ENCODE measurements around the gene PIAS3. TPM values are rescaled to one million over a fixed set of nuclear protein-coding genes. Genes with fewer than 3 reads are reported as not detected.

Gene PIAS3
- total RNA-seq, 3 donors from 2014 or later (not counting 1 experiment from before 2014, with no cell fraction given): 40.1 to 53.3 (median 51.0) TPM

GRCh38 chr1:145901312-145902021 is 42.6 kb upstream of the PIAS3 start:
- Histone ChIP-seq H3K27me3 (ENCODE audit: control insufficient read depth, insufficient read depth, low read length) (no peaks in the 10 kb centered on the region), H3K27ac (ENCODE audit: low read length) (no peak overlapping the region), H3K4me3 (ENCODE audit: low read length) (no peak overlapping the region), H3K4me1 (ENCODE audit: control insufficient read depth, insufficient read depth, low read length) (no peaks in the 10 kb centered on the region), H3K9me3 (ENCODE audit: control insufficient read depth, insufficient read depth, low read length) (no peaks in the 10 kb centered on the region), H3K36me3 (ENCODE audit: control insufficient read depth, insufficient read depth, low read length) (no peaks in the 10 kb centered on the region)
- Mint-ChIP-seq H3K9me3 (no peaks in the 10 kb centered on the region), H3K27me3 (ENCODE audit: low read depth in 2 of 2) (no peaks in the 10 kb centered on the region), H3K36me3 (no peaks in the 10 kb centered on the region), H3K27ac (no peak overlapping the region), H3K4me3 (no peak overlapping the region), H3K4me1 (no peaks in the 10 kb centered on the region)
- WGBS (ENCODE audit: insufficient coverage): 95% methylated on average over 10 of the region's 12 CpGs
- ATAC-seq (no peak), DNase-seq (no peak)
- intact Hi-C loops (cut with micrococcal nuclease): no loop called here
- no peak for TF ChIP-seq CTCF (IDR thresholded peaks at IDR 0.05)

DNA sequence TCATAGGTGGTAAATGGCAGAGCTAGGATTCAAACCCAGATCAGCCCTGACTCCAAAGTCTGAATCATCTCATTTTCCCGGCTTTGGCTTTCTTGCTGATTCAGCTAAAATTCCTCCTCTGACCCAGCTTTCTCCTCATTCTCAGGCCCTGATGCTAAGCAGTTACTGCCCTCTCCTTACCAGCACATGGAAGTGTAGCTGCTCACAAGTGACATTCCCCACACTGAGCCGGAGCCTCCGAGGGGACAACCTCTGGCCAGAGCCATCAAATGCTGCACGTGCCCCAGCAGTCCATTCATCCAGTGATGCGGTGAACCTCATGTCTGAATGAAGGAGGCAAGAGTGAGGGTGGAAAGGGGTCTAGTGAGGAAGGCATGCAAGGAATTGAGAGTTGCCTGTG is 39.9 kb upstream of the PIAS3 start:
- no peaks in the 10 kb centered on the region for H3K27me3 ChIP-seq (ENCODE audit: control insufficient read depth, insufficient read depth, low read length)
- H3K27ac ChIP-seq (ENCODE audit: low read length): no peak overlapping the region
- 95% methylated on average over 5 of the region's 5 CpGs for WGBS (ENCODE audit: insufficient coverage)
- H3K4me1 ChIP-seq (ENCODE audit: control insufficient read depth, insufficient read depth, low read length): no peaks in the 10 kb centered on the region
- Mint-ChIP-seq H3K4me3 (no peak overlapping the region), H3K27me3 (ENCODE audit: low read depth in 2 of 2) (no peaks in the 10 kb centered on the region), H3K27ac (no peak overlapping the region), H3K4me1 (no peaks in the 10 kb centered on the region), H3K36me3 (no peaks in the 10 kb centered on the region), H3K9me3 (no peaks in the 10 kb centered on the region)
- no peaks in the 10 kb centered on the region for H3K9me3 ChIP-seq (ENCODE audit: control insufficient read depth, insufficient read depth, low read length)
- TF ChIP-seq CTCF (IDR thresholded peaks at IDR 0.05): no peak
- ATAC-seq: no peak
- no peaks in the 10 kb centered on the region for H3K36me3 ChIP-seq (ENCODE audit: control insufficient read depth, insufficient read depth, low read length)
- no peak for DNase-seq
- intact Hi-C loops (cut with micrococcal nuclease): no loop called here
- H3K4me3 ChIP-seq (ENCODE audit: low read length): no peak overlapping the region

DNA sequence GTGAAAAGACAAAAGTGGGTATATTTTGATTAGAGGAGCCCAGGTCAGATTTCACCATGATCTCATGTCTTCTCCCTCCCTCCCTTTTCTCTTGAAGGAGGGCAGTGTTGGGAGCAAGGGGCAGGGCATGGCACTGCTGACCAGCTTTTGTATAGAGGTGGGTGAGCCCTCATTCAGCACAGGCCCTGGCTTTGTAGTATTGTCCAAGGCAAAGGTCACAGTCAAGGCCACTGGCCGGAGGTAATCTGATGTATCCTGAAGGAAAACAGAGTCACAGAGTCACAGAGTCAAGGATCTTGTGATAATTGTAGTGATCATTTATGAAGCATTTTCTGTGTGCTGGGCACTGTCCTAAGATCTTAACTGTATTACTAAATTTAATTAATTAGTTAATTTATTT is 39.1 kb upstream of the PIAS3 start:
- no peaks in the 10 kb centered on the region for H3K9me3 Mint-ChIP-seq
- intact Hi-C loops (cut with micrococcal nuclease): no loop called here
- no peak overlapping the region for H3K4me3 Mint-ChIP-seq
- H3K27ac ChIP-seq (ENCODE audit: low read length): no peak overlapping the region
- H3K4me1 ChIP-seq (ENCODE audit: control insufficient read depth, insufficient read depth, low read length): no peaks in the 10 kb centered on the region
- DNase-seq (no peak), ATAC-seq (no peak)
- no peaks in the 10 kb centered on the region for H3K36me3 Mint-ChIP-seq
- H3K27me3 ChIP-seq (ENCODE audit: control insufficient read depth, insufficient read depth, low read length): no peaks in the 10 kb centered on the region
- H3K4me3 ChIP-seq (ENCODE audit: low read length): no peak overlapping the region
- no peaks in the 10 kb centered on the region for H3K4me1 Mint-ChIP-seq
- no peaks in the 10 kb centered on the region for H3K27me3 Mint-ChIP-seq (ENCODE audit: low read depth in 2 of 2)
- H3K36me3 ChIP-seq (ENCODE audit: control insufficient read depth, insufficient read depth, low read length): no peaks in the 10 kb centered on the region
- no peaks in the 10 kb centered on the region for H3K9me3 ChIP-seq (ENCODE audit: control insufficient read depth, insufficient read depth, low read length)
- no peak for TF ChIP-seq CTCF (IDR thresholded peaks at IDR 0.05)
- no peak overlapping the region for H3K27ac Mint-ChIP-seq
- 100% methylated on average over 1 of the region's 1 CpG for WGBS (ENCODE audit: insufficient coverage)

DNA sequence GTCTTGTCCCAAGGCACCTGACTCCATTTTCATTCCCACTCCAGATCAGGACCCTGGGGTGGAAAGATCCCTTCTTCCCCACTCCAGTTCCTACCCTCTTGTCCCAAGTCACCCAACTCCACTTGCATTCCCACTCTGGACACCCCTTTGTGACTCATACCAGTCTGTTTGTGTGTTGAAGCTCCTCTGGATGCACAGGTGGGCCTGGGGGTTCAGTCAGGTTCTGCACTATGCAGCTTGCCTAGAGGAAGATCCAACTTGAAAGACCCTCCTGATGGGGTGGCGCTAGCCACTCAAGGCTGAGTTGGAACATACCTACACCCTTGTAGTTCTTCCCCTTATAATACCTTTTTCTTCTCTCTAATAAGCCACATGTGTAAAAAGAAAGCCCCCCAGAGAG is 36.6 kb upstream of the PIAS3 start:
- ATAC-seq: no peak
- Mint-ChIP-seq H3K36me3 (no peaks in the 10 kb centered on the region), H3K27ac (no peak overlapping the region), H3K4me3 (no peak overlapping the region), H3K4me1 (no peaks in the 10 kb centered on the region), H3K27me3 (ENCODE audit: low read depth in 2 of 2) (no peaks in the 10 kb centered on the region), H3K9me3 (no peaks in the 10 kb centered on the region)
- H3K36me3 ChIP-seq (ENCODE audit: control insufficient read depth, insufficient read depth, low read length): no peaks in the 10 kb centered on the region
- no peak for DNase-seq
- no peaks in the 10 kb centered on the region for H3K4me1 ChIP-seq (ENCODE audit: control insufficient read depth, insufficient read depth, low read length)
- H3K4me3 ChIP-seq (ENCODE audit: low read length): no peak overlapping the region
- TF ChIP-seq CTCF (IDR thresholded peaks at IDR 0.05): no peak
- no peak overlapping the region for H3K27ac ChIP-seq (ENCODE audit: low read length)
- no peaks in the 10 kb centered on the region for H3K9me3 ChIP-seq (ENCODE audit: control insufficient read depth, insufficient read depth, low read length)
- 83% methylated on average over 1 of the region's 1 CpG for WGBS (ENCODE audit: insufficient coverage)
- no peaks in the 10 kb centered on the region for H3K27me3 ChIP-seq (ENCODE audit: control insufficient read depth, insufficient read depth, low read length)
- intact Hi-C loops (cut with micrococcal nuclease): no loop called here
